ENCODE measurements around the gene SAFB.

DNA sequence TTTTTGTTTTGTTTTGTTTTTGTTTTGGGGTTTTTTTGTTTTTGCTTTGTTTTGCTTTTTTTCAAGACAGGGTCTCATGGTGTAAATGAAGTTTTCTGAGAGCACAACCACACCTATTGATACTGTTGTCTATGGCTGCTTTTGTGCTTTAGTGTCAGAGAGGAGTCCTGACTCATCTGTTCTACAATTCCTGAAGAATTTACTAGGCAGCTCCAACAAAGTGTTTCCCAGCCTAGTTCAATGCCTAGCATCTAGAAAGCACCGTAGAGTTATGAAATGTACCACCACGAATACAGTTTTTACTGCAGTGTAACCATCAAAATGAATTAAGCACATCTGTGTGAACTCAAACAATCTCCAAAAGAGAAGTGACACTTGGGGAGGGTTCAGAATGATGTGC lies 21.2 kb downstream of the SAFB start:
- TF ChIP-seq, protein P1, sequence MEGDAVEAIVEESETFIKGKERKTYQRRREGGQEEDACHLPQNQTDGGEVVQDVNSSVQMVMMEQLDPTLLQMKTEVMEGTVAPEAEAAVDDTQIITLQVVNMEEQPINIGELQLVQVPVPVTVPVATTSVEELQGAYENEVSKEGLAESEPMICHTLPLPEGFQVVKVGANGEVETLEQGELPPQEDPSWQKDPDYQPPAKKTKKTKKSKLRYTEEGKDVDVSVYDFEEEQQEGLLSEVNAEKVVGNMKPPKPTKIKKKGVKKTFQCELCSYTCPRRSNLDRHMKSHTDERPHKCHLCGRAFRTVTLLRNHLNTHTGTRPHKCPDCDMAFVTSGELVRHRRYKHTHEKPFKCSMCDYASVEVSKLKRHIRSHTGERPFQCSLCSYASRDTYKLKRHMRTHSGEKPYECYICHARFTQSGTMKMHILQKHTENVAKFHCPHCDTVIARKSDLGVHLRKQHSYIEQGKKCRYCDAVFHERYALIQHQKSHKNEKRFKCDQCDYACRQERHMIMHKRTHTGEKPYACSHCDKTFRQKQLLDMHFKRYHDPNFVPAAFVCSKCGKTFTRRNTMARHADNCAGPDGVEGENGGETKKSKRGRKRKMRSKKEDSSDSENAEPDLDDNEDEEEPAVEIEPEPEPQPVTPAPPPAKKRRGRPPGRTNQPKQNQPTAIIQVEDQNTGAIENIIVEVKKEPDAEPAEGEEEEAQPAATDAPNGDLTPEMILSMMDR (IDR thresholded peaks at IDR 0.05; ENCODE audit: insufficient read depth, low read depth, low read length): no peak
- TF ChIP-seq EZH2 (IDR thresholded peaks at IDR 0.05; ENCODE audit: insufficient read depth, low read length): no peak

Data from astrocyte (in vitro differentiated cells and primary cell).